GM18520 (cell line): Measurements from ENCODE around the gene MAPRE2.

Source experiments
- ATAC-seq: cut with Tn5 transposase; IDR thresholded peaks from one replicate; pipeline ENCODE4 v1.9.1; 2021; ENCODE audit not compliant: unreplicated experiment

MAPRE2 gene

GRCh38 chr18:35174093-35174731 is 133.0 kb downstream of the MAPRE2 start:
- ATAC-seq = no peak

GRCh38 chr18:35174745-35175144 is 133.5 kb downstream of the MAPRE2 start:
- no peak for ATAC-seq

GRCh38 chr18:35176925-35177324 is 135.7 kb downstream of the MAPRE2 start:
- no peak for ATAC-seq

- ATAC-seq = peak; percentile 40
Measured at GRCh38 chr18:35178260-35178659, 137.0 kb downstream of the MAPRE2 start.

- ATAC-seq = no peak
Measured at GRCh38 chr18:35179906-35180305, 138.7 kb downstream of the MAPRE2 start.

- ATAC-seq = no peak
Measured at GRCh38 chr18:35180455-35180854, 139.2 kb downstream of the MAPRE2 start.

GRCh38 chr18:35182151-35182550 is 140.9 kb downstream of the MAPRE2 start:
- ATAC-seq = no peak

GRCh38 chr18:35183886-35184285 is 142.7 kb downstream of the MAPRE2 start:
- no peak for ATAC-seq

GRCh38 chr18:35185771-35186170 is 144.6 kb downstream of the MAPRE2 start:
- ATAC-seq = no peak

GRCh38 chr18:35186291-35187034 is 145.2 kb downstream of the MAPRE2 start:
- ATAC-seq = no peak

- ATAC-seq = no peak
Measured at GRCh38 chr18:35189510-35189909, 148.3 kb downstream of the MAPRE2 start.

GRCh38 chr18:35190948-35191697 is 149.9 kb downstream of the MAPRE2 start:
- no peak for ATAC-seq

- no peak for ATAC-seq
Measured at GRCh38 chr18:35191698-35192025, 150.4 kb downstream of the MAPRE2 start.

GRCh38 chr18:35192415-35192814 is 151.2 kb downstream of the MAPRE2 start:
- ATAC-seq = no peak
